Measurements from ENCODE around the gene RHOH.

The RHOH gene

DNA sequence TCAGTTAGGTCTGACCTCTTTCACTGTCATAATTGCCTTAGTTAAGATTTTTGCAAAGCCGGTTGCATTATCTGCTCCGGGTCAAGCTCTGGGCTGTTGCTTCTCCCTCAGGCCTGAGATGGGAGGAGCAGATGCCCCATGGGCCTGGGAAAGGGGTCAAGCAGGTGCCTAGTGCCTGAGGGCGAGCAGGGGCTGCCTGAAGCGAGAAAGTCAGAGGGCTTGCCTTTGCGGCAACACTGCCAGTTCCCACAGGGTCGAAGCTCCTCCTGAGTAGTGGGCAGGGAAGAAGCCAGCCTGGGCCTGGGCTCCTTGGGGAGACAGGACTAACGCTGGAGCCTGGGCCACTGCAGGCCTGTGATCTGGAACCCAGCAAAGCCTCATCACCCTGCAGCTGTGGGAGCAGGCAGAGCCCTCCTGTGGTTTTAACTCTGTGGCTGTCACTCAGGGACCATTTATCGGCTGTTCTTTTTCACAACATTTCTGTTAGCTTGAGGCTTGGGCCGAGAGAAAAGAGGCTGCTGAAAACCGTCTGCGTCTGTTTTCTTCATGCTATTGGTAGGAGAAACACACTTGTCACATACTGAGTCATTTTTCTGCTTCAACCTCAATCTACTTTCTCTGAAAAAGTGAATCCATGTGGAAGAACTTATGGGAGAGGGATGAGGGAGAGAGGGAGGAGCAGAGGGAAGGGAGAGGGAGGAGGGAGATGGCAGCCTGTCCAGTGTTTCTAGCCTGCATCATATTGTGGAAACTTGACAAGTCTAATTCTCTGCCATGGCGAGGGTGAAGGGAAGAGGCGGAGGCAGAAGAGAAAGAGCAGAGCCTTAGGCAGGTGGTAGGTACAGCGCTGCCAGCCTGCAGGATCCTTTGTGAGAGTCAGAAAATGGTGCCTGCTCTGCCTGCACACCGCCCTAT lies 68.4 kb downstream of the RHOH start:
- TF ChIP-seq, protein P1, sequence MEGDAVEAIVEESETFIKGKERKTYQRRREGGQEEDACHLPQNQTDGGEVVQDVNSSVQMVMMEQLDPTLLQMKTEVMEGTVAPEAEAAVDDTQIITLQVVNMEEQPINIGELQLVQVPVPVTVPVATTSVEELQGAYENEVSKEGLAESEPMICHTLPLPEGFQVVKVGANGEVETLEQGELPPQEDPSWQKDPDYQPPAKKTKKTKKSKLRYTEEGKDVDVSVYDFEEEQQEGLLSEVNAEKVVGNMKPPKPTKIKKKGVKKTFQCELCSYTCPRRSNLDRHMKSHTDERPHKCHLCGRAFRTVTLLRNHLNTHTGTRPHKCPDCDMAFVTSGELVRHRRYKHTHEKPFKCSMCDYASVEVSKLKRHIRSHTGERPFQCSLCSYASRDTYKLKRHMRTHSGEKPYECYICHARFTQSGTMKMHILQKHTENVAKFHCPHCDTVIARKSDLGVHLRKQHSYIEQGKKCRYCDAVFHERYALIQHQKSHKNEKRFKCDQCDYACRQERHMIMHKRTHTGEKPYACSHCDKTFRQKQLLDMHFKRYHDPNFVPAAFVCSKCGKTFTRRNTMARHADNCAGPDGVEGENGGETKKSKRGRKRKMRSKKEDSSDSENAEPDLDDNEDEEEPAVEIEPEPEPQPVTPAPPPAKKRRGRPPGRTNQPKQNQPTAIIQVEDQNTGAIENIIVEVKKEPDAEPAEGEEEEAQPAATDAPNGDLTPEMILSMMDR (IDR thresholded peaks at IDR 0.05; ENCODE audit: low read length, missing control alignments), result no peak
- DNase-seq (ENCODE audit: low read depth), result peak; percentile 53
- H3K4me3 ChIP-seq (replicated peaks; ENCODE audit: low read depth, low read length), result no peak overlapping the region

DNA sequence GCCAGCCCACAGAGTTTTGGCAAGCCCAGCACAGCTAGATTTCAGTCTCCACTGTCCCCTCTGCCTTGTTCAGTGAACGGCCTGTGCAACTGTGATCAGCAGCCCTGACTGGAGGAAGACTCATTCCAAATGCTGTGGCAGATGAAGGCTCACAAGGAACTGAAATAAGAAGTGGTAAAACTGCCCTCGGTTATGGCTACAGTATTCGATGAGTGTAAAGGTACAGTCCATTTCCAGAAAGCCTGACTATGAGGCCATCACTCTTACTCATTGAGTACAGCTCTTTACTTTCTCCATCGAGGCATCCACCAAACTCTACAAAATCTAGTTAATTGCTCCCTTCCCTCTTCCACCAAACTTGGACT lies 69.1 kb downstream of the RHOH start:
- TF ChIP-seq, protein P1 (IDR thresholded peaks at IDR 0.05; ENCODE audit: low read length, missing control alignments), result no peak
- no peak for DNase-seq (ENCODE audit: low read depth)
- no peak overlapping the region for H3K4me3 ChIP-seq (replicated peaks; ENCODE audit: low read depth, low read length)

DNA sequence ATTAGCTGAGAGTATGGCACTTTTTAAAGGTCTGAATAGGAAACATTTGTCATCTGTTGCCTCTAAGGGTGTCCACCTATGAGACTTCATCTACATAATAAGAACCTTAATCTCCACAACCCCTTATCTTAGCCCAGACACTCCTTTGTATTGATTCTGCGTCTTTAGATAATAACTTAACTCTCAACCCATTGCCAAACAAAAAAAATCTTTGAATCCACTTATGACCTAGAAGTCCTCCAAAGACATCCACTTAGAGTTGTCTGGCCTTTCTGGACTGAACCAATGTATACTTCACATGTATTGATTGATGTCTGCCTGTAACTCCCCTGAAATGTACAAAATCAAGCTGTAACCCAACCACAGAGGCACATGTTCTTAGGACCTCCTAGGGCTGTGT lies 72.3 kb downstream of the RHOH start:
- TF ChIP-seq, protein P1 (IDR thresholded peaks at IDR 0.05; ENCODE audit: low read length, missing control alignments), result no peak
- no peak for DNase-seq (ENCODE audit: low read depth)
- H3K4me3 ChIP-seq (replicated peaks; ENCODE audit: low read depth, low read length), result no peak overlapping the region

DNA sequence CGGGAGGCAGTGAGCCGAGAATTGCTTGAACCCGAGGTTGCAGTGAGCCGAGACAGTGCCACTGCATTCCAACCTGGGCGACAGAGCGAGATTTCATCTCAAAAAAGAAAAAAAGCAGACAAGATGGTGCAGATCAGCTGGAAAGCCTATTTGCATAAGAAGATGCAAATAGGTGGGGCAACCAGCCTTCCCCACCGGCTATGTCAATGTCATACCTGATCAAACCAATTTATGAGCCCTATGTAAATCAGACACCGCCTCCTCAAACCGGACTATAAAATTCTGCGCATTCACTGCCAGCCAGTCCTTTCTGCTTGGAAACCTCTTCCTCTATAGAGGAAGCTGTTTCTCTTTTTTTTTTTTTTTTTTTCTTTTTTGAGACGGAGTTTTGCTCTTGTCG lies 73.8 kb downstream of the RHOH start:
- TF ChIP-seq, protein P1 (IDR thresholded peaks at IDR 0.05; ENCODE audit: low read length, missing control alignments), result no peak
- no peak for DNase-seq (ENCODE audit: low read depth)
- H3K4me3 ChIP-seq (replicated peaks; ENCODE audit: low read depth, low read length), result no peak overlapping the region

DNA sequence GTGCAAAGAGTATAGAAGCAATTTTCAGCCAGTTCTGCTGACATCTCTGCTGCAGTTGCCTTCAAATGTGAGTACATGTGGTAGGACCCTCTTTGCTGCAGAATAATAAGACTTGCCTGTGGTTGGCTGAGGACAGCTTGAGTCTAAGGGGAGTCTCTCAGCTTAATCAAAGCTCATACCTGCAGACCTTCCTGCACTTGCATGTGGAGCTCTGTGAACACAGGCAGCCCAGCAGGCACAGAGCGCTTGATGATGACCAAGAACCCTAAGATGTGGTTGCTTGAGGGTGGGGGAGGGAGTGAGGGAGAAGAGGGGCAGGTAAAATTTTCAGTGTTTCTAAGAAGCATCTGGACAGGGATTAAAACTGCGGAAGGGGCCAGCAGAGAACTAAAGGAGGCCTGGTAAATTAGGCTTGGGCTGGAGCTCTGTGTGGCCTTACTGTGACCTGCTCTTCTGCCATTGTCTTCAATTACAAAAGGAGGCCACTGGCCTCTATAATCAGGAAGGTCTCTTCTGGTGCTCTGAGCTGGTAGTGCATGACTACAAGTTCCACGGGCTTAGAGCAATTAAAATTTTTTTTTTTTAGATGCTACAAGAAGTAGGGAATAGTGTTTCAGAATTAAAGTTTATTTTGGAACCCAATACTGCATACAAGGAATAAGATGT lies 78.4 kb downstream of the RHOH start:
- DNase-seq (ENCODE audit: low read depth), result no peak
- TF ChIP-seq, protein P1 (IDR thresholded peaks at IDR 0.05; ENCODE audit: low read length, missing control alignments), result no peak
- no peak overlapping the region for H3K4me3 ChIP-seq (replicated peaks; ENCODE audit: low read depth, low read length)

DNA sequence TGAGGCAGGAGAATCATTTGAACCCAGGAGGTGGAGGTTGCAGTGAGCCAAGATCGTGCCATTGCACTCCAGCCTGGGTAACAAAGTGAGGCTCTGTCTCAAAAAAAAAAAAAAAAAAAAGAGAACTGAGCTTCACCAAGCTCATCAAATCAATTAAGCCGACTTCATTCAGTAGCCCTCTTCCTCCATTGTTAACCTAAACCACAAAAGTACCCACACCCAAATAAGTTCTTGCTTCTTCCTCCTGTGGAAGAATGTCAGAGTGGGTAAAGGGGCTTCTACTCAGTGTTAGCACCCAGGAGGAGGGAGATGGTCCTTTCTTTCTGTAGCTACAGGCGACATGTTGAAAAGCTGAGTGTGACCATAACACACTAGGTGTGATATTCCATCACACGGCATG lies 79.7 kb downstream of the RHOH start:
- DNase-seq (ENCODE audit: low read depth), result no peak
- TF ChIP-seq, protein P1 (IDR thresholded peaks at IDR 0.05; ENCODE audit: low read length, missing control alignments), result no peak
- no peak overlapping the region for H3K4me3 ChIP-seq (replicated peaks; ENCODE audit: low read depth, low read length)
